COLO668 (cell line): Measurements from ENCODE around the gene GPI.
A peak's percentile ranks its signal among the peaks of the same experiment; 100 is the strongest.

Experiments used
- DNase-seq: peaks from one replicate; lab custom pipeline; 2025; ENCODE audit not compliant: unreplicated experiment; lab: John Stamatoyannopoulos, UW

Gene GPI

GRCh38 chr19:34402074-34402600 is 37.1 kb downstream of the GPI start:
- no peak for DNase-seq

GRCh38 chr19:34403784-34404108 is 38.8 kb downstream of the GPI start:
- DNase-seq: no peak

- peak; percentile 95 for DNase-seq
Measured at GRCh38 chr19:34404109-34404909, 39.3 kb downstream of the GPI start, which contains the start of gene PDCD2L. Gene PDCD2L (plus strand): TSS chr19:34404399. CDS start chr19:34404431, 32 bp downstream.

- DNase-seq: no peak
Measured at GRCh38 chr19:34405892-34406660, 41.1 kb downstream of the GPI start.

- no peak for DNase-seq
Measured at GRCh38 chr19:34408411-34408810, 43.4 kb downstream of the GPI start.

- DNase-seq: no peak
Measured at GRCh38 chr19:34409189-34410164, 44.5 kb downstream of the GPI start.

GRCh38 chr19:34411216-34411615 is 46.2 kb downstream of the GPI start:
- DNase-seq: no peak

- no peak for DNase-seq
Measured at GRCh38 chr19:34416021-34416545, 51.1 kb downstream of the GPI start.

- DNase-seq: no peak
Measured at GRCh38 chr19:34418300-34418699, 53.3 kb downstream of the GPI start.

GRCh38 chr19:34426096-34426661 is 61.2 kb downstream of the GPI start:
- no peak for DNase-seq

- DNase-seq: peak; percentile 46
Measured at GRCh38 chr19:34428549-34429285, 63.7 kb downstream of the GPI start.

- DNase-seq: no peak
Measured at GRCh38 chr19:34429553-34429952, 64.6 kb downstream of the GPI start.

GRCh38 chr19:34430738-34431625 is 66.0 kb downstream of the GPI start:
- peak; percentile 10 for DNase-seq

GRCh38 chr19:34431681-34432402 is 66.8 kb downstream of the GPI start:
- DNase-seq: no peak

GRCh38 chr19:34432797-34433196 is 67.8 kb downstream of the GPI start:
- DNase-seq: no peak

- no peak for DNase-seq
Measured at GRCh38 chr19:34436716-34437115, 71.7 kb downstream of the GPI start.

- DNase-seq: no peak
Measured at GRCh38 chr19:34448191-34448590, 83.2 kb downstream of the GPI start.
